Smooth muscle cell (in vitro differentiated cells): ENCODE data around the gene ZNF766. TPM values are rescaled to one million over a fixed set of nuclear protein-coding genes. Genes with fewer than 3 reads are reported as not detected.

Experiments
- DNase-seq: peaks from one replicate; lab custom pipeline; 2025; ENCODE audit not compliant: unreplicated experiment; lab: John Stamatoyannopoulos, UW
- H2AFZ ChIP-seq: fragments of 200-600 bp; sonication (generic); 2 replicates; pipeline ENCODE4 v1.6.0; 2016; ENCODE audit warnings: antibody characterized with exemption, low read depth, mild to moderate bottlenecking
- H3F3A ChIP-seq: fragments of 200-600 bp; sonication (generic); 2 replicates; pipeline ENCODE4 v1.6.0; 2017; ENCODE audit warnings: antibody characterized with exemption, low read depth
- H3K27ac ChIP-seq: fragments of 200-600 bp; sonication (generic); 2 replicates; pipeline ENCODE4 v1.5.1; 2016; ENCODE audit warnings: low read depth, mild to moderate bottlenecking
- H3K27me3 ChIP-seq: fragments of 200-600 bp; sonication (generic); 2 replicates; pipeline ENCODE4 v1.6.1; 2016; ENCODE audit warnings: low read depth, mild to moderate bottlenecking
- H3K36me3 ChIP-seq: fragments of 200-600 bp; sonication (generic); 2 replicates; pipeline ENCODE4 v1.5.1; 2016; ENCODE audit warnings: low read depth
- H3K4me1 ChIP-seq: fragments of 200-600 bp; sonication (generic); 2 replicates; pipeline ENCODE4 v1.5.1; 2016; ENCODE audit warnings: low read depth
- H3K4me2 ChIP-seq: fragments of 200-600 bp; sonication (generic); 2 replicates; pipeline ENCODE4 v1.6.0; 2016; ENCODE audit warnings: mild to moderate bottlenecking
- H3K4me3 ChIP-seq: fragments of 200-600 bp; sonication (generic); 2 replicates; pipeline ENCODE4 v1.5.1; 2016; ENCODE audit warnings: mild to moderate bottlenecking
- H3K79me2 ChIP-seq: fragments of 200-600 bp; sonication (generic); 2 replicates; pipeline ENCODE4 v1.6.0; 2016; ENCODE audit warnings: low read depth, mild to moderate bottlenecking
- H3K9ac ChIP-seq: fragments of 200-600 bp; sonication (generic); 2 replicates; pipeline ENCODE4 v1.6.0; 2016; ENCODE audit warnings: low read depth
- H3K9me3 ChIP-seq: fragments of 200-600 bp; sonication (generic); replicated peaks from 2 replicates; pipeline ENCODE4 v1.5.1; 2016; ENCODE audit warnings: low read depth
- H4K20me1 ChIP-seq: fragments of 200-600 bp; sonication (generic); 2 replicates; pipeline ENCODE4 v1.6.0; 2016; ENCODE audit warnings: low read depth
- WGBS: methylation state at CpG from one replicate; pipeline ENCODE4 v1.1.7; 2016; ENCODE audit warnings: low lambda C conversion rate; 5-methylcytosine and 5-hydroxymethylcytosine counted together
- polyA plus RNA-seq: library from polyadenylated mRNA; unstranded; fragments of >200 nt; fragmentation: Nextera tagmentation; extraction: Ambion mirVana; gene quantifications from 2 replicates; pipeline ENCODE4 v1.2.1, GENCODE V29; 2016
- total RNA-seq: library from RNA; depleted of rRNA; stranded (reverse); fragments of >200 nt; gene quantifications from 2 replicates; pipeline ENCODE4 v1.2.3, GENCODE V29; 2014
- TF ChIP-seq, protein P1 (sequence below): fragments of 200-600 bp; sonication (generic); IDR thresholded peaks from 2 replicates; pipeline ENCODE4 v1.5.1; 2017; ENCODE audit warnings: borderline replicate concordance, mild to moderate bottlenecking, antibody characterized with exemption; ENCODE audit not compliant: insufficient read depth, poor library complexity, severe bottlenecking

The ZNF766 gene
- total and polyA plus RNA-seq, 2 experiments from 2014 or later = 15.6 to 18.7 TPM

DNA sequence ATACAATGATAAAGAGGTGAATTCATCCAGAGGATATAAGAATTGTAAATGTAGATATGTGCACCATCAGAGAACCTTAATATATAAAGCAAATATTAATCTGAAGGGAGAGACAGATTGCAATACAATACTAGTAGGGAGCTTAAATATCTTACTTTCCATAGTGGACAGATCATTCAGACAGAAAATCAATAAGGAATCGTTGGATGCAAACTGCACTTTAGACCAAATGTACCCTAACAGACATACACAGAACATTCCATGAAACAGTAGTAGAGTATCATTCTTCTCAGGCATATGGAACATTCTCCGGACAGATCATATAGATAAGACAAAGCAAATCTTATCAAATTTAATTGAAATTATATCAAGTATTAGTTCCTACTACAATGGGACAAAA lies 35.0 kb upstream of the ZNF766 start:
- WGBS = 98% methylated on average over 2 of the region's 2 CpGs
- no peak for DNase-seq
- no peak overlapping the region for H3K4me2 ChIP-seq
- H3K27me3 ChIP-seq = no peaks in the 10 kb centered on the region
- H3K27ac ChIP-seq = no peak overlapping the region
- no peaks in the 10 kb centered on the region for H3K36me3 ChIP-seq
- H3K9me3 ChIP-seq = no peaks in the 10 kb centered on the region
- H3K9ac ChIP-seq = no peak overlapping the region
- peaks cover 8% of the 10 kb centered on the region for H3F3A ChIP-seq
- H4K20me1 ChIP-seq = no peaks in the 10 kb centered on the region
- TF ChIP-seq, protein P1, sequence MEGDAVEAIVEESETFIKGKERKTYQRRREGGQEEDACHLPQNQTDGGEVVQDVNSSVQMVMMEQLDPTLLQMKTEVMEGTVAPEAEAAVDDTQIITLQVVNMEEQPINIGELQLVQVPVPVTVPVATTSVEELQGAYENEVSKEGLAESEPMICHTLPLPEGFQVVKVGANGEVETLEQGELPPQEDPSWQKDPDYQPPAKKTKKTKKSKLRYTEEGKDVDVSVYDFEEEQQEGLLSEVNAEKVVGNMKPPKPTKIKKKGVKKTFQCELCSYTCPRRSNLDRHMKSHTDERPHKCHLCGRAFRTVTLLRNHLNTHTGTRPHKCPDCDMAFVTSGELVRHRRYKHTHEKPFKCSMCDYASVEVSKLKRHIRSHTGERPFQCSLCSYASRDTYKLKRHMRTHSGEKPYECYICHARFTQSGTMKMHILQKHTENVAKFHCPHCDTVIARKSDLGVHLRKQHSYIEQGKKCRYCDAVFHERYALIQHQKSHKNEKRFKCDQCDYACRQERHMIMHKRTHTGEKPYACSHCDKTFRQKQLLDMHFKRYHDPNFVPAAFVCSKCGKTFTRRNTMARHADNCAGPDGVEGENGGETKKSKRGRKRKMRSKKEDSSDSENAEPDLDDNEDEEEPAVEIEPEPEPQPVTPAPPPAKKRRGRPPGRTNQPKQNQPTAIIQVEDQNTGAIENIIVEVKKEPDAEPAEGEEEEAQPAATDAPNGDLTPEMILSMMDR = no peak
- H2AFZ ChIP-seq = no peak overlapping the region
- H3K79me2 ChIP-seq = no peaks in the 10 kb centered on the region
- no peak overlapping the region for H3K4me3 ChIP-seq
- no peaks in the 10 kb centered on the region for H3K4me1 ChIP-seq

DNA sequence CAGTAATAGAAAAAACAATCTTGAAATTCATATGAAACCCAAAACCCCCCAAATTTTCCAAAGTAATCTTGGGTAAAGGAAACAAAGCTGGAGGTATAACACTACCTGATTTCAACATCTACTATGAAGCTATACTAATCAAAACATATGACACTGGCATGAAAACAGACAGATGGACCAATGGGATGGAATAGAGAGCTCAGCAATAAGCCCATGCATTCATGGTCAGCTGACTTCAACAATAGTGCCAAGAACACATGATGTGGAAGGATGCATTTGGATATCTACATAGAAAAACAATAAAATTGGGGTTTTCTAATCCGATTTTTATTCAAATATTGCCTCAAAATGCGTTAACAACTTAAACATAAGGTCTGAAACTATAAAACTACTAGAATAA lies 32.2 kb upstream of the ZNF766 start:
- whole genome bisulfite sequencing = 59% methylated on average over 2 of the region's 2 CpGs
- no peak overlapping the region for H3K9ac ChIP-seq
- H3K27ac ChIP-seq = no peak overlapping the region
- TF ChIP-seq, protein P1 = no peak
- H2AFZ ChIP-seq = no peak overlapping the region
- no peaks in the 10 kb centered on the region for H3K36me3 ChIP-seq
- H3K79me2 ChIP-seq = no peaks in the 10 kb centered on the region
- H4K20me1 ChIP-seq = no peaks in the 10 kb centered on the region
- H3K9me3 ChIP-seq = no peaks in the 10 kb centered on the region
- H3K4me2 ChIP-seq = no peak overlapping the region
- peaks cover 5% of the 10 kb centered on the region for H3F3A ChIP-seq
- no peaks in the 10 kb centered on the region for H3K4me1 ChIP-seq
- DNase-seq = no peak
- no peak overlapping the region for H3K4me3 ChIP-seq
- H3K27me3 ChIP-seq = no peaks in the 10 kb centered on the region

DNA sequence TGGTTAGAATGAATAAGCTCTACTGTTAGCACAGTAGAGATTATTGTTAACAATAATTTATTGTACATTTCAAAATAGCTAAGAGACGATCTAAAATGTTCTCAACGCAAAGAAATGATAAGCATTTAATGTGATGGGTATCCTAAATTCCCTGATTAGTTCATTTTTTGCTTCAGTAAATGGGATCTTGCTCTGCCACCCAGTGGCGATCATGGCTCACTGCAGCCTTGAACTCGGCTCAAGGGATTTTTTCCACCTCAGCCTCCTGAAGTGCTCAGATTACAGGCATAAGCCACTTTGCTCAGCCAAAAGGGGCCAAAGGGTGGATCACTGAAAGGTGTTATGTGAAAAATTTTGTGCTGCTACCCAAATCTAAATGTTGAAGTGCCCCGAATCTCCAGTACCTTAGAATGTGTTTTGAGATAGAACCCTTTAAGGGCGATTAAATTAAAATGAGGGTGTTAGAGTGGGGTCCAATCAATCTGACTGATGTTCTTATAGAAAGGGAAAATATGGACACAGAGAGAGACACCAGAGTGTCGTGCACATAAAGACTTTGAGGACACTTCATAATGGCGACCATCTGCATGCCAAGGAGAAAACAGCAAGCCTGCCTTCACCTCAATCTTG lies 31.5 kb upstream of the ZNF766 start:
- Histone ChIP-seq H3K27ac (no peak overlapping the region), H3K9ac (no peak overlapping the region), H3K4me2 (no peak overlapping the region), H4K20me1 (no peaks in the 10 kb centered on the region), H3K27me3 (no peaks in the 10 kb centered on the region), H3K4me3 (no peak overlapping the region), H2AFZ (no peak overlapping the region), H3K4me1 (no peaks in the 10 kb centered on the region), H3F3A (peaks cover 5% of the 10 kb centered on the region), H3K36me3 (no peaks in the 10 kb centered on the region), H3K79me2 (no peaks in the 10 kb centered on the region), H3K9me3 (no peaks in the 10 kb centered on the region)
- peak; percentile 1 for DNase-seq
- WGBS = 17% methylated on average over 8 of the region's 8 CpGs
- TF ChIP-seq, protein P1 = peak; percentile 85

DNA sequence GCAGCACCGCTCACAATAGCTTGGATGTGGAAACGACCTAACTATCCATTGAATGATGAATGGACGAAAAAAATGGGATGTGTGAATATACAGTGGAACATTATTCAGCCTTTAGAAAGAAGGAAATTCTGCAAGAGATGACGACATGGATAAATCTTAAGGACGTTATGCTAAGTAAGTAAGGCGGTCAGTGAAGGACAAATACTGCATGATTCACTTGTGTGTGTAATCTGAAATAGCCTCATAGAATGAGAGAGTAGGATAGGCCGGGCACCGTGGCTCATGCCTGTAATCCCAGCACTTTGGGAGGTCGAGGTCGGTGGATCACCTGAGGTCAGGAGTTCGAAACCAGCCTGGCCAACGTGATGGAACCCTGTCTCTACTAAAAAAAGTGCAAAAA lies 25.4 kb upstream of the ZNF766 start:
- Histone ChIP-seq H3K9ac (no peak overlapping the region), H3K27me3 (no peaks in the 10 kb centered on the region), H4K20me1 (no peaks in the 10 kb centered on the region), H3K27ac (no peak overlapping the region), H2AFZ (no peak overlapping the region), H3K4me3 (no peak overlapping the region), H3K4me1 (no peaks in the 10 kb centered on the region), H3K9me3 (no peaks in the 10 kb centered on the region), H3K4me2 (no peak overlapping the region), H3F3A (no peaks in the 10 kb centered on the region), H3K79me2 (no peaks in the 10 kb centered on the region), H3K36me3 (no peaks in the 10 kb centered on the region)
- no peak for DNase-seq
- WGBS = 85% methylated on average over 12 of the region's 12 CpGs
- TF ChIP-seq, protein P1 = no peak
